GM18499 (cell line): ENCODE measurements around the gene SCP2.

Experiments
- ATAC-seq: cut with Tn5 transposase; IDR thresholded peaks from one replicate; pipeline ENCODE4 v1.9.1; 2021; ENCODE audit warnings: moderate number of reproducible peaks; ENCODE audit not compliant: insufficient read depth, unreplicated experiment

The SCP2 gene

GRCh38 chr1:53092659-53093450 lies 165.8 kb downstream of the SCP2 start:
- no peak for ATAC-seq

GRCh38 chr1:53093451-53093754 lies 166.3 kb downstream of the SCP2 start:
- no peak for ATAC-seq

GRCh38 chr1:53093778-53094532 lies 166.9 kb downstream of the SCP2 start:
- ATAC-seq = no peak

- no peak for ATAC-seq
These were observed 167.4 kb downstream of the SCP2 start for GRCh38 chr1:53094533-53094919.
